Parathyroid adenoma (tissue), 2 donors: ENCODE measurements around the gene UHMK1.

Source experiments
- H2AFZ ChIP-seq: fragments of 300-600 bp; sonication (generic); one replicate; pipeline ENCODE4 v1.7.0; 2017; ENCODE audit warnings: antibody characterized with exemption, mild to moderate bottlenecking
- H3K27ac ChIP-seq: fragments of 300-600 bp; sonication (generic); one replicate; pipeline ENCODE4 v1.7.0; 2017
- H3K27me3 ChIP-seq: fragments of 300-600 bp; sonication (generic); one replicate; pipeline ENCODE4 v1.7.0; 2017; ENCODE audit warnings: low read length; ENCODE audit not compliant: control insufficient read depth, insufficient read depth
- H3K36me3 ChIP-seq: fragments of 300-600 bp; sonication (generic); one replicate; pipeline ENCODE4 v1.7.0; 2017; ENCODE audit warnings: low read length; ENCODE audit not compliant: control insufficient read depth, insufficient read depth
- H3K4me1 ChIP-seq: fragments of 300-600 bp; sonication (generic); one replicate; pipeline ENCODE4 v1.7.0; 2017; ENCODE audit warnings: control low read depth
- H3K4me2 ChIP-seq: fragments of 300-600 bp; sonication (generic); one replicate; pipeline ENCODE4 v1.7.0; 2017; ENCODE audit warnings: low read length
- H3K4me3 ChIP-seq: fragments of 300-600 bp; sonication (generic); one replicate; pipeline ENCODE4 v1.7.0; 2017; ENCODE audit warnings: low read depth, low read length
- H3K79me2 ChIP-seq: fragments of 300-600 bp; sonication (generic); one replicate; pipeline ENCODE4 v1.7.0; 2017; ENCODE audit warnings: control low read depth
- H3K9ac ChIP-seq: fragments of 300-600 bp; sonication (generic); one replicate; pipeline ENCODE4 v1.7.0; 2017; ENCODE audit warnings: mild to moderate bottlenecking
- H3K9me3 ChIP-seq: fragments of 300-600 bp; sonication (generic); one replicate; pipeline ENCODE4 v1.7.0; 2017; ENCODE audit warnings: low read length; ENCODE audit not compliant: control insufficient read depth
- CTCF ChIP-seq: fragments of 300-600 bp; sonication (generic); IDR thresholded peaks from one replicate; pipeline ENCODE4 v1.7.0; 2017; ENCODE audit warnings: antibody characterized with exemption, mild to moderate bottlenecking
- donor health status: primary hyperparathyroidism.

UHMK1 gene

GRCh38 chr1:162527314-162527713, 29.7 kb downstream of the UHMK1 start:
- Histone ChIP-seq H3K4me2 (no peak overlapping the region), H3K27me3 (no peaks in the 10 kb centered on the region), H3K4me3 (no peak overlapping the region), H3K36me3 (no peaks in the 10 kb centered on the region), H2AFZ (no peak overlapping the region), H3K27ac (no peak overlapping the region), H3K9me3 (no peaks in the 10 kb centered on the region), H3K79me2 (no peaks in the 10 kb centered on the region), H3K4me1 (no peaks in the 10 kb centered on the region), H3K9ac (no peak overlapping the region)
- TF ChIP-seq CTCF: no peak

- H3K4me2 ChIP-seq: no peak overlapping the region
- no peak overlapping the region for H3K9ac ChIP-seq
- no peaks in the 10 kb centered on the region for H3K27me3 ChIP-seq
- no peaks in the 10 kb centered on the region for H3K79me2 ChIP-seq
- no peak overlapping the region for H3K4me3 ChIP-seq
- no peak overlapping the region for H3K27ac ChIP-seq
- no peaks in the 10 kb centered on the region for H3K4me1 ChIP-seq
- no peaks in the 10 kb centered on the region for H3K9me3 ChIP-seq
- no peaks in the 10 kb centered on the region for H3K36me3 ChIP-seq
- no peak overlapping the region for H2AFZ ChIP-seq
- TF ChIP-seq CTCF: no peak
These were observed 32.8 kb downstream of the UHMK1 start for GRCh38 chr1:162530307-162530987.

GRCh38 chr1:162530988-162531319, 33.3 kb downstream of the UHMK1 start:
- H3K4me3 ChIP-seq: no peak overlapping the region
- H3K9me3 ChIP-seq: no peaks in the 10 kb centered on the region
- H3K27me3 ChIP-seq: no peaks in the 10 kb centered on the region
- H3K9ac ChIP-seq: no peak overlapping the region
- no peak overlapping the region for H3K4me2 ChIP-seq
- TF ChIP-seq CTCF: no peak
- H3K27ac ChIP-seq: no peak overlapping the region
- H3K79me2 ChIP-seq: no peaks in the 10 kb centered on the region
- no peaks in the 10 kb centered on the region for H3K4me1 ChIP-seq
- no peak overlapping the region for H2AFZ ChIP-seq
- no peaks in the 10 kb centered on the region for H3K36me3 ChIP-seq

- H3K4me2 ChIP-seq: no peak overlapping the region
- H3K27ac ChIP-seq: no peak overlapping the region
- no peak overlapping the region for H3K9ac ChIP-seq
- no peaks in the 10 kb centered on the region for H3K27me3 ChIP-seq
- no peaks in the 10 kb centered on the region for H3K9me3 ChIP-seq
- no peak overlapping the region for H2AFZ ChIP-seq
- H3K36me3 ChIP-seq: no peaks in the 10 kb centered on the region
- H3K4me3 ChIP-seq: no peak overlapping the region
- H3K4me1 ChIP-seq: no peaks in the 10 kb centered on the region
- no peaks in the 10 kb centered on the region for H3K79me2 ChIP-seq
- no peak for TF ChIP-seq CTCF
These were observed 37.9 kb downstream of the UHMK1 start for GRCh38 chr1:162535501-162535900.

GRCh38 chr1:162536511-162536910, 38.9 kb downstream of the UHMK1 start:
- TF ChIP-seq CTCF: no peak
- Histone ChIP-seq H3K36me3 (no peaks in the 10 kb centered on the region), H3K27ac (no peak overlapping the region), H2AFZ (no peak overlapping the region), H3K27me3 (no peaks in the 10 kb centered on the region), H3K9me3 (no peaks in the 10 kb centered on the region), H3K4me1 (no peaks in the 10 kb centered on the region), H3K4me3 (no peak overlapping the region), H3K4me2 (no peak overlapping the region), H3K79me2 (no peaks in the 10 kb centered on the region), H3K9ac (no peak overlapping the region)
